Measurements from ENCODE around the gene CEP290.
"Not testable (repeated sequence)": the region's sequence is repeated elsewhere in the genome, so short reads cannot be mapped to it uniquely, and the experiment has no call there.

CEP290 gene

DNA sequence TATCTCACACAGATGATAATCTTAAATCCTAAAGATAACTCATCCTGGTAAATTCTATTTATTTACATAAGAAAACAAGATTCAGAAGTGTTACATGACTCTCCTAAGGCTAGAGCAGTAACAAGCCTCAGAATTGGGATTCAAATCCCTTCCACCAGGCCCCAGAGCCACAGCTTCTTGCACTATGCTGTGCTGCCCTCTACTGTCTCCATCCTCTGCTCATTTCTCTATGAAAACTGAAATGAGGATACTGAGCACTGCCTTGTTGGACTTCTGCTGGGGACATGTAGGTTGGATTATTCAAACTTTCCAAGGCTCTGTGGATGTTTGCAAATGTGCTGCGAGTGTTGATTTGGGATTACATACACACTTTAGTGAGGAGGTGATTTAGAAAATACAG lies 89.2 kb downstream of the CEP290 start:
- DNase-seq: no peak

DNA sequence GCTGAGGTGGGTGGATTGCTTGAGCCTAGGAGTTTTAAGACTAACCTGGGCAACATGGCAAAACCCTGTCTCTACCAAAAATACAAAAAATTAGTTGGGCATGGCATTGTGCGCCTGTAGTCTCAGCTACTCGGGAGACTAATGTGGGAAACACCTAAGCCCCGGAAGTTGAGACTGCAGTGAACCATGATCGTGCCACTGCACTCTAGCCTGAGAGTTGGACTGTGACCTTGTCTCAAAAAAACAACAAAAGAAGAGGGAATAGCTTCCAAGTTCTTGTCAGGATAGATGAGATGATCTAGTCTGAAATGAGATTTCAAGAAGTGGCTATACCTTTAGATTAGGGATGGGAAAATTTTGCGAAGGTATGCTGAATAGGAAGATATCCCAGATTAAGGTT lies 97.9 kb downstream of the CEP290 start:
- no peak for DNase-seq

DNA sequence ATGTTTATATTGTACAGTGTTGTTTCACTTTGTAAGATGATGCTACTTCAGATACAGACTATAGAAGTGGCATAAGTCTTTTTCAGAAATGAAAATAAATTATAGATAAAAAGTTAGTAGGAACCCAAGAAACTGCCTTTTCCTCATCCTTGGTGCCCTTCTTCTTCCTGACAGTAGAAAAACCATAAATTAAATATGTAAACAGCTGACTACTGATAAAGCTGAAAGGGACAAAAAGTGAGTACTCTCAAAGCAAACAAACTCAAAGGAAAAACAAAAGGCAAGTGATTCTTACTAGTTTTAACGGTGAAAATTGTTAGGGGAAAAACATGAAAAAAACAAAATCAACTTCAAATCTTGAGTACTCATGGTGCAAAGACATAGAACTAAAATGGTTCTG lies 104.1 kb downstream of the CEP290 start:
- no peak for DNase-seq

DNA sequence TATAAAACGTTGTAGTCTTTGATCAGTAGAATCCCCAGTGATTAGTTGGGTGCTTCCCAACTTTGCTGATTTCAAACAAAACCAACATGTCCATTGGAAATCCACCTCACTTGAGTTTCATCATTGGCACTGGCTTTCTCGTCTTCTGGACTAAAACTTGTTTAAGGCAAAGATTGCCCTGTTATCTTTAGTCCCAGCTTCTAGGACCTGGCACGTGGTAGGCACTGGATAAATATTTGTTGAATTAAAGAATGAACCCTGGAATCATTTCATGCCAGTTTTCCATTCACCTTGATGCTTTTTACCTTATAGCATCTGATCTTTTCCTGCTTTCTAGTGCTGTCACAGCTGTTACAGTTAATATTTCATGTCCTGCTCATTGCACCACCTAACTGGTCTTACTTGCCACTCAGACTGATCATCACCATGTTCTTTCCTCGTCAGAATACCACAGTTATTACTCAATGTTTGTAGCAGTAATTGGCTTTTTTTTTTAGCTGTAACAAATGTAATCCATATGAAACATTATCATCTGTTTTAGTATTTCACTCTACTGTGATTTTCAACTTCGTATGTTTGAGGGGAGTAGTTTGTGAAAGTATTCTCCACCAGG lies 105.4 kb downstream of the CEP290 start:
- DNase-seq: no peak

DNA sequence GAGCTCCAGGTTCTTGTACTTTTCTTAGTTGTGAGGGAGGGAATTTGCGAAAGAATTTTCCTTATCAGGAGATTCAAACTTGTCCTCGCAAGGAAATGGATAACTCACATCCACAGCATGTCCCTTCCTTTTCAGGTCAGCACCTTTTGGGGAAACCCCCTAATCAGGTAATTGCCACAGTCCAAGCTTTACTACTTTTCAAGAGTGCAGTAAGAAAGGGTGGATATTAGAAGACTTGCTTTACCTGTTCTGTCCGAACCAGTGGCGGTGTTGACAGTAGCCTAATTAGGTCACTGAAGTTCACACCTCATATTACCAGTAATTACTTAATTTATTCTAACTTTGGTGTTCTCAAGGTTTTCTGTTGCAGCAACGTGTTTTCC lies 106.0 kb downstream of the CEP290 start:
- DNase-seq: no peak

DNA sequence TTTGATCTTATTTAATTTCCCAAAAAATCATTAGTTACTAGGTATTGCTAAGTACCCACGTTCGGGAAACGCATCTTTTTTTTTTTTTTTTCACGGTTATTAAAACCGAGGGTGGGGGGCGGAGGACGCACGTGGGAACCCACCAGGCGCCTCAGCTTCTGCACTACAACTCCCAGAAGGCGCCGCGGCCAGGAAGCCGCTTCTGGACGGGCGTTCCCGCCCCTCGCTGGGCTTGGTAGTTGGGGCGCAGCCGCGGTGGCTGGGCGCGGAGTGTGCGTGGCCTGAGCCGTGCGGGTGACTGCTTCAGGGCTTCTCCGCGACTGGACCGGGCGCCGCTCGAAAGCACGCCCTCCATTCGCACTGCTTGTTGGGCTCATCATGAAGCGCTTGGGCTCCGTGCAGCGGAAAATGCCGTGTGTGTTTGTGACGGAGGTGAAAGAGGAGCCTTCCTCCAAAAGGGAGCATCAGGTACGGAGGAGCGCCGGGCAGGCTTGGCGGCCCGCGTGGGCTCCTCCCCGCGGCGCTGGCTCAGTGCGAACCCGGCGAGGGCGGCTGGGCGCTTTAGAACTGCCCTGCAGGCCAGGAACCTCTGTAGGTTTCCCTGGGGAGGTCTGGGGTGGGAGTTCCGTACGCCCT lies 106.5 kb downstream of the CEP290 start:
- peak; percentile 76 for DNase-seq

DNA sequence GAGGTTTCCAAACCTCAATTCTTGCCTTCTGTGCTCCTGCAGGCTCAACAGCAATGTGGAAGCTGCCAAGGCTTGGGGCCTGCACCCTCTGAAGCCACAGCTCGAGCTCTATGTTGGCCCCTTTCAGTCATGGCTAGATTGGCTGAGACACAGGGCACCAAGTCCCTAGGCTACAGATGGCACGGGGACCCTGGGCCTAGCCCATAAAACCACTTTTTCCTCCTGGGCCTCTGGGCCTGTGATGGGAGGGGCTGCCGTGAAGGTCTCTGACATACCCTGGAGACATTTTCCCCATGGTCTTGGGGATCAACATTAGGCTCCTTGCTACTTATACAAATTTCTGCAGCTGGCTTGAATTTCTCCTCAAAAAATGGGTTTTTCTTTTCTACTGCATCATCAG lies 110.7 kb downstream of the CEP290 start:
- DNase-seq: not testable (repeated sequence)

DNA sequence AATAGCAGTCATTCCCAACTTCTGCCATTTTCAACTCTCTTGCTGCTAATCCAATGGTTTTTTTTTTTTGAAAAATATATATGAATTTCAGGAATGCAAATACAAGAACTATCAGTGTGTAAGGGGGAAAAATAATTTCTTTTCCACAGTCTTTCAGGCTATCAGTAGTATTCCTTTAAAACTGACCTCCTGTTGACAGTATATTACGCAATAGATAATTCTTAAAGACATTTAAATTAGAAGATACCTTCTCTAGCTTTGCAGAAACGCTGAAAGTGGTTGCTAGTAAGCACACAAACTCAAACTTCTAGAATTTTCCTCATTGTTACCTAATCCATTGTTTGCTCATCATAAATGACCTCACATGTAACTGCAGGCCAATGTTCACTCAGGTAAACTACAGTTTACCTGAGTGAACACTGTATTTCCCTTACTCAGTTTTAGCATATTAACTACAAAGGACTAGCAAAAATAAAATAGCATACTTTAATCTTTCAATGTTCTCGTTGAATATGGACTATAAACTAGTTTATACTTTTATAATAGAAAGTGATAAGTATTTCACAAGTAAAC lies 112.7 kb downstream of the CEP290 start, which contains the start of gene C12orf50:
TSS of gene C12orf50 (minus strand) at position 309 of the 573 bp plus-strand sequence. CDS start 2,439 bp downstream, outside the sequence.
- no peak for DNase-seq

DNA sequence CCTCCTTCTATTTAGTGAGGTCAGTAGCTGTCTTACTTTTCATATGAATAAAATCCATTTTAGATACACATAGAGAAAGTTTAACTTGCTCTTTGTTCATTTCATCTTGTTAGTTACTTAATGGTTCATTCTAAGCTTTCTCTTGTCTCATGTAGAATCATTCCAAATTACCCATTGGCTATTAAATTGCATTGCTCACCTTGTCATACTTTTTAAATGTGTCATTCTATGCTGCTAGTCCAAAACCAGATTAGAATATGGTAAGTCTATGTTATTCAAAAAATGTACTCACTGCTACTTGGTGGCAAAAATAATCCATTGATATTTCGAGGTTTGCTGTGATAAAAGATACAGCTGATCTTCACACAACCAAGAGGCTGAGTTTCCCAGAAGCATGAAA lies 115.7 kb downstream of the CEP290 start:
- DNase-seq: no peak

DNA sequence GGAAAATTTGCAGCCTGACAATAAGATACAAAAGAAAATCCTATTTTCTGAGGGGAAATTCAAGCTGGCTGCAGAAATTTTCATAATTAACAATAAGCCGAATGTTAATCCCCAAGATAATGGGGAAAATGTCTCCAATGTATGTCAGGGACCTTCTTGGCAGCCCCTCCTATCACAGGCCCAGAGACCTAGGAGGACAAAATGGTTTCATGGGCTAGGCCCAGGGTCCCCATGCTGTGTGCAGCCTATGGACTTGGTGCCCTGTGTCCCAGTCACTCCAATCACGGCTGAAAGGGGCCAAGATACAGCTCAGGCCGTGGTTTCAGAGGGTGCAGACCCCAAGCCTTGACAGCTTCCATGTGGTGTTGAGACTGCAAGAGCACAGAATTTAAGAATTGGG lies 123.9 kb downstream of the CEP290 start:
- DNase-seq: no peak

DNA sequence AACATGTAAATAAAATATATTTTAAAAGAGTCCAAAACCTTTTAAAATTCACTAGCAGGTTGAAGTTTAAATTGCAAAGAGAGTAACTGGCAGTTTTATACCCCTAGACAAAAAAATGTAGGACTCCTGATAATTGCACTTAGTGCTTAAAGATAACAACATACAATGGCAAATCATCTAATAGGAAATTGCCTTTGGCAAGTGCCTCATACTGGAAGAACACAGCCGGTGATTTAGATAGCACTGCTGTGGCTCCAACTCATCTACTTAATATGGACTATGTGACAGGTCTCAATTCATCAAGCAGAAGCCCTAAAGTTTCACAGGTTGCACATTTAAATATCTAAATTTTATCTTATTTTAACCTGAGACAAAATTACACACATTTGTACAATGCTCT lies 126.1 kb downstream of the CEP290 start:
- no peak for DNase-seq

DNA sequence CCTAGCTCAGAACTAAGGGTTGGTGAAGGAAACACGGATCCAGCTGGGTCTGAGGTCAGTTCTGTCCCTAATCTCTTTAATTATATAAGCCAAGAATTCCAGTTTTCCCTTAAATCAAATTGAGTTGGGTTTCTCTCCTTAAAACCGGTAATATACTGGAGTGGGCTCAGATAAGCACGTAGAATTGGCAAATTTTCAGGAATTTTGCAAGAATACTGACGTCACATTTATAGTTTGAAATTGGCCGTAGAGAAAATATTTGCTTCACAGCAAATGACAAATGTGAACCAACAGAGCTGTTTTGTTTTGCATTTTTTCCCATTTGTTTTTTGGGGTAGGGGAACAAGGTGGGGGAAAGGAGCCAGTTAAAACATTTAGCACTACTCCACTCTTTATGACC lies 130.1 kb downstream of the CEP290 start:
- no peak for DNase-seq

DNA sequence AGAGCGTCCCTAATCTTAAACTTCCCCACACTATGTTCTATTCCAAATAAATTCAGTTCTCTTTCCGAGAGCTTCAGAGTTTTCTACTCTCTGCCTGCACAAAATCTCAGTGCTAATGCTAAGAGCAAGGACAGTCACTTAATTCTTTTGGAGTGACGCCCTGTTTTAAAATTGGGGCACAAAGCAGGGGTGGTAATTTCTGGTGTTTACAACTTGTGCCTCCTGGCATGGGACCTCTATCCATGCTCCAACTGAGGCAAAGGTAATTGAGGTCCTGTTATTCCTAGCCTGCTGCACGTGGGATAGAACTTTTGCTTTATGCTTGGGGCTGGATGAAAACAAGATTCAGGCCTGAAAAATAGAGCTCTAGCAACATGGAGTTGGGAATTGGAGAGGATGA lies 135.5 kb downstream of the CEP290 start:
- no peak for DNase-seq

DNA sequence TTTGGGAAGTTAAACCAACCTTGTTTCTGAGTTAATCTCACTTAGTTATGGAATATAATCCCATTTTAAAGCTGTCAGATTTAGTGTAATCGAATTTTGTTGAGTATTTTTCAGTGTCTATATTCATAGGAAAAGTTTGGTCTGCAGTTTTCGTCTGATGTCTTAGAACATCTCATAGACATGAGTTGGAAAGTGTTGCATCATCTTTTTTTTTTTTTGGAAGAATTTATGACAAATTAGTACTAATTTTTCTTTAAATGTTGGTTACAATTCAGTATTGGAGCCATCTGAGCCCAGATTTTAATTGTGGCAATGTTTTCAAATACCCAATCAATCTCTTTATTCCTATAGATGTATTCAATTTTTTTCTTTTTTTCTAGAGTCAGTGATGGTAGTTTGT lies 140.6 kb downstream of the CEP290 start:
- DNase-seq: no peak
